NCI-H748 (cell line): Measurements from ENCODE around the gene DBR1.
"Not testable (repeated sequence)": the region's sequence is repeated elsewhere in the genome, so short reads cannot be mapped to it uniquely, and the experiment has no call there.

Source experiments
- DNase-seq: peaks from one replicate; lab custom pipeline; 2025; ENCODE audit not compliant: unreplicated experiment; lab: John Stamatoyannopoulos, UW

The DBR1 gene

GRCh38 chr3:138186803-138187295, 12.1 kb upstream of the DBR1 start:
- DNase-seq = peak; percentile 80

DNA sequence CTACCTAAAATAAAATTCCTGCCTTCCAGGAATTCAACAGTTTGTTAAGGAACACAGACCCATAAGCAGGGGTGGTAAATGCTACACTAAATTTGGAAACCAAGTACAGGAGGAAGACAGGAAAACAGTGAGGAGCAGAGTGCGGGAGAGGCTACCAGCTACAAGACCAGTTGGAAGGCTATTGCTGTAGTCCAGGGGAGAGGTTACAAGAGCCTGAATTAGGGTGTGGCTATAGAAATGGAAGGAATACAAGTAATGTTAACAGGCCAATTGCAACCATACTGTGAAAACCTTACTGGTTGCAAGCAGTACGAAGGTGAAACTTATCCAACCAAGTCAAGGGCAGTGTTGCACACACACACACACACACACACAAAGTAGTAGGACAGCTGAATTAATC, 11.5 kb upstream of the DBR1 start:
- DNase-seq = peak; percentile 35

DNA sequence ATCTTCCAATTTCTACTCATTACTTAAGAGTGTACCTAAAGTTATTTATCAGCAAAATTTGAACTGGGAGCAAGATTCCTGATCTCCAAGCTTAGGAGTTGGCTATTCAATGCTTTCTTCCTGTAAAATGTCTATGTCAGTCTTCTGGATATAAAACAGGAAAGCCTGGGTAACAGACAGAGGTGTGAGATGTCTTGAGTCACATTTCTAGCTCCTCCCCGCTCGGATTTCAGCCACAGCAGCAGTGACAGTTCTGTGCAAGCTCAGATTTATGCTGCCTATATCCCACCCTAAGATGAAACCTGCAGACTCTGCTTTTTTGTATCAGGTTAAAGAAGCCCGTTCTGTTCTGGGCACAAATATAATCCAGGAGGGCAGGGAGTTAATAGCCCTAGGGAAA, 10.3 kb upstream of the DBR1 start:
- no peak for DNase-seq

- peak; percentile 63 for DNase-seq
Measured at GRCh38 chr3:138180375-138181029, 5.8 kb upstream of the DBR1 start.

DNA sequence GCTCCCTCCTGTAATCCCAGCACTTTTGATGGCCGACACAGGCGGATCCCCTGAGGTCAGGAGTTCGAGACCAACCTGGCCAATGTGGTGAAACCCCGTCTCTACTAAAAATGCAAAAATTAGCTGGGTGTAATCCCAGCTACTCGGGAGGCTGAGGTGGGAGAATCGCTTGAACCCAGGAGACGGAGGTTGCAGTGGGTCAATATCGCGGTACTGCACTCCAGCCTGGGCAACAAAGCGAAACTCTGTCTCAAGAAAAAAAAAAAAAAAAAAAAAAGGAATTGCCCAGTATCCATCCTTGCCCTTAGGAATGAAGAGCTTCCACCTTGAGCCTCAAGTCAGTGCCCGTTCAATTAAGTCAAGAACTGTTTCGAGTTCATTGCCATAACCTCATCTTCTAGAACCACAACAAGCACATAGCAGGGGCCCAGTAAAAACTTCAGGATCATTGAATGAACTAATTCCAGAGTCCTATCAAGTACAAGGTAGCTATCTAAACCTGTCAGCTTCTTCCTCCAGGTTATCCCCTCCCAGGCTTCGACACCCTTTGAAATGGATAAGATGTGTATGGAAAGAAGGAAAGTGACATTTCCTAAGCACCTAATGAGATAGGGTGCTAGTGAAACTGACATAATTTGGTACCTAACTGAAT, 826 bp downstream of the DBR1 start:
- DNase-seq = no peak

DNA sequence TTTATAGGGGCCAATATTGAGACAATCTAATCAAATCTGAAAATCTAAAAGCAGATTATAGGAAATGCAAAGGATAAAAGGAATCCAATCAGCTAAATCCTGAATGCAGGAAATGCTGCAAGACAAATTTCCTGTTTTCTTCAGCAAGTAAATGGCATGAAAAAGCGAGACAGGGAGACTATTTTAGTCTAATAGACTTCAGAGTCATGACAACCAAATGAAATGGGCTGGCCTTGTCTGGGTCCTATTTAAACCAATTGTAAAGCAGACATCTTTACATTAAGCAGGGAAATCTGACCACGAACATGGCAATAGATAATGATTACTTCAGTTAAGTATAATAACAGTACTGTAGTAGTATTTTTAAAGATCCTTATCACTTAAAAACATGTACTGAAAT, 2.1 kb downstream of the DBR1 start:
- no peak for DNase-seq

GRCh38 chr3:138165061-138165460, 9.7 kb downstream of the DBR1 start:
- no peak for DNase-seq

DNA sequence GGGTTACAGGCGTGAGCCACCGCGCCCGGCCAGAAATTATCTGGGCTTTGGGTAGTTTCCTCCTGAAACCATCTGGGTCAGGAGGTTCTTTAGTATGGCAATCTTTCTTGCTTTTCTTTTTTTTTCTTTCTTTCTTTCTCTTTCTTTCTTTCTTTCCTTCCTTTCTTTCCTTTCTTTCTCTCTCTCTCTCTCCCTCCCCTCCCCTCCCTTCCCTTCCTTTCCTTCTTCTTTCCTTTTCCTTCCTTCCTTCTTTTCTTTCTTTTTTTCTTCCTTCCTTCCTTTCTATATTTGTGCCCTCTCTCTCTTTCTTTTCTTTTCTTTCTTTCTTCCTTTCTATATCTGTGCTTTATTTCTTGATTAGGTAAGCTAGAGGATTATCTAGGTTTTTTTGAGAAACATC, 17.0 kb downstream of the DBR1 start:
- DNase-seq = no peak

- DNase-seq = no peak
Measured at GRCh38 chr3:138154534-138154933, 20.2 kb downstream of the DBR1 start.

DNA sequence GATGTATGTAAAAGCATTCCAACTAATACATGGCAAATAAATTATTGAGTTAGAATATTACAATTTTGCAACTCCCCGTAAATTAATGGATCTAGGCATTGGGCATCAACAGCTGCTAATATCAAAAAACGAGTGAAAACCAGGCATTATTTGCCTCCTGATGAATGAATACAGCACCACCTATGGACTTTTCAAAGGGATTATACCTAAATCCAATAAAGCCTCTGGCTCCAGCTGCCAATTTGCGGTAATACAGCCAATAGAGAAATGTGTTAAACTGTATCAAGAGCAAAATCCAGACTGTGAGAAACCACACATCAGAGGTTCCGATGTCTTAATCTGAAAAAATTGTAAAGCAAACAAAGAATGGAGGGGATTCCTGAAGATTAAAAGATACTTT, 26.2 kb downstream of the DBR1 start:
- peak; percentile 0 for DNase-seq

- DNase-seq = not testable (repeated sequence)
Measured at GRCh38 chr3:138142181-138142580, 32.5 kb downstream of the DBR1 start.

DNA sequence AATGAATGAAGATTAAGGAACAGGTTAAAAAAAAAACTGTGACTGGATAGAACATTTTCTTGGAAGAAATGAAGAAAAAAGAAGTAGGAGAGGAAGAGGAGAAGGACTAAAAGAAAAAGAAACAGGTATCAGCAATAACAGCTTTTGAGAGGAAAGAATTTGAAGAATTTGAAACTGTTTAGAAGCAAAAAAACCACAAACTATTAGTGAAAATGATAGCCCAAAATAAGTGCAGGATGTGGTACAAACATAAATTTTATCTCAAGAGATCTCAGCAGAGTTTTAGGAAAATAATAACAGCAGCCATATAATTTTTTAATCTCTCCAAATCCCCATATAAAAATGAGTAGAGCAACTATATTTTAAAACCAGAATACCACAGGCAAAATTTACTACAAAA, 33.8 kb downstream of the DBR1 start:
- DNase-seq = no peak

DNA sequence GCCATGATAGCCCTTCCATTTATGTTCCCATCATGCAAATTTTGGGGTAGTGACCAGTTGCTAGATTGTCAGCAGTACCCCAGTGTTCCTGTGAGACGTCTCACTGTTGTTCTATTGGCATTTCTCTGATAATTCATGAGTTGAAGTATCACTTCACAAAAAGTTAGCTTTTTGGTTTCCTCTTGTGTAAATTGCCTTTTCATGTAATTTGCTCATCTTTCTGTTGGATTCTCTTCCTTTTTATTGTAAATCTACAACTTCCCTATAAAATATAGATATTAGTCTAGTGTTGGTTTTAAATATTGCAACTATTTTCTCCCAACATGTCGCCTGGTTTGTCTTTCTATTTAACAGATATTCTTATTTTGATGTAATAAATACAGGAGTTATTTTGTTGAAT, 35.0 kb downstream of the DBR1 start:
- no peak for DNase-seq

DNA sequence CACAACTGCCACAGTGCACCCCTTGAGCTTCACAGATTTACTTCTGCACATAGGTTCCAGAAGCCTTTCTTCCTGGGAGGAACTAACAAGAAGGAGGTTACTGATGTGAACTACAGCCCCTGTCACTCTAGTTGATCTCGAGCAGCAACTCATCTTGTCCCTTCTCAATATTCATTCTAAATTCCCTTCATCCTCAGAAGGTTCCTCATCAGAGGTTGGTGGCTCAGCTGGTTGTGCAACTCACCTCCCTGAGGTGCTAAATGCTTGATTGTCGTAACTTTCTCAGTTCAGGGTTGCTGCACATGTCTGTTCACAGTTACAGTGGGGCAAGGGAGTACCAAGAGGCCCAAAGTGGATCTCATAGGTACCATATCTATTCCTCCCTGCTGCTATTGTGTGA, 36.9 kb downstream of the DBR1 start:
- no peak for DNase-seq

- DNase-seq = no peak
Measured at GRCh38 chr3:138136201-138136600, 38.5 kb downstream of the DBR1 start.

DNA sequence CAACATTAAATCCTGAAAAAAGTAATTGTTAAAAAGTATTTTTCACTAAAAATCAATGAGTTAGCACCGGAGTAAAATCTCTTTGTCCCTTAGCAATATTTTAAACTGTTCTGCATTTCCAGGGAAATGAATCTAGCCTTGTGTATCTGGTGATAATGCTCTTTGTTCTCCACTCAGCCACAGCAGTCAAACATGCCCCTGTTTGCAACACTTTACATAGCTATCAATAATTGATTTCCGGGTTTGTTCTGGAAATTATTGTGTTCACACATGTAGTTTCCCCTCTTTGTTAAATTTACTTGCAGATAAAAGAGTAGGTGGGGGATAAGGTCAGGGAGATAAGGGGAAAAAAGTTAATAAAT, 38.9 kb downstream of the DBR1 start:
- no peak for DNase-seq

GRCh38 chr3:138135146-138135832, 39.4 kb downstream of the DBR1 start:
- DNase-seq = no peak

- no peak for DNase-seq
Measured at GRCh38 chr3:138132239-138132638, 42.5 kb downstream of the DBR1 start, which contains the start of gene A4GNT. A4GNT (minus strand) TSS chr3:138132390; CDS start chr3:138131256, 1,134 bp downstream.

- no peak for DNase-seq
Measured at GRCh38 chr3:138127636-138128365, 46.9 kb downstream of the DBR1 start.

DNA sequence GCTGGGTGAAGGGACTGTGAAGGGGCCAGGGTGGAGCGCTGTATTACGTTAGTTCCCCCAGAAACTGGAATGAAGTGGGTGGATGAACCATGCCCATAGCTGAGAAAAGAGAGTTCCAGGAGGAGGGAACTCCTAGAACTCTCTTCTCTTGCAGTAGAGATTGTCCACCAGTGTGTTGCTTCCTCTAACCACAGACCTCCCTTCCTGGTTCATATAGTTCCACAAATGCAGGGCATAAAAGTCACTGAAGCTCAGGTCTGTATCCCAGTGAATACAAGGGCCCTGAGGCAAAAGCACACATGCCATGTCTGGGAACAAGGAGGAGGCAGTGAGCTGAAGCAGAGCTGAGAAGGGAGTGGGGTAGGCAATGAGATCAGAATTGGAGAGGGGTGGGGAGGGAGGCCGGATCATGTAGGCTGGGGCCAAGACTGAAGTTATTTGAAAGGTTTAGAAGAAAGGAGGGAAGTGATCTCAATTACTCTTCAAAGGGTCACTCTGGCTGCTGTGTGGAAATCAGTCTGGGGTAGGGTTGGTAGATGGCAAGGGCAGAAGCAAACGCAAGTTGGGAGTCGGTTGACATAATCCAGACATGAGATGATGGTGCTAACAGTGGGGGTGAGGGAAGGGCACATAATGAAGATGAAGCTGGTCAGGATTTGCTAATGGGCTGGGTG, 49.0 kb downstream of the DBR1 start:
- no peak for DNase-seq
